ENCODE data around the gene RAB8B.

DNA sequence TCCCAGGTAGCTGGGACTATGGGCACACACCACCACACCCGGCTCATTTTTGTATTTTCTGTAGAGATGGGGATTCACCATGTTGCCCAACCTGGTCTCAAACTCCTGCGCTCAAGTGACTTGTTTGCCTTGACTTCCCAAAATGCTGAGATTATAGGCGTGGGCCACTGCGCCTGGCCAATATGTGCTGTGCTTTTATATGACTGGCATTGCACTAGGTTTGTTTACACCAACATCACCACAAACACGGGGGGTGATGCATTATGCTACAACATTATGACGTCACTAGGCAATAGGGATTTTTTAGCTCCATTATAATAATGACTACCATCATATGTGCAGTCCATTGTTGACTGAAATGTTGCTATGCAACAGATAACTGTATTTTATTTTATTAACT, 94.9 kb downstream of the RAB8B start:
- TF ChIP-seq CTCF (IDR thresholded peaks at IDR 0.05) = no peak
- TF ChIP-seq POLR2A (IDR thresholded peaks at IDR 0.05) = no peak

All from testis (tissue), 2 donors.